Uterus (tissue), 4 donors: ENCODE results near the gene HPDL. TPM values are rescaled to one million over a fixed set of nuclear protein-coding genes. Genes with fewer than 3 reads are reported as not detected.
A peak's percentile ranks its signal among the peaks of the same experiment; 100 is the strongest.

Source experiments
- DNase-seq, 2 donors: peaks; one replicate each; pipeline ENCODE4 v3.0.0-alpha.2; 2019 to 2020
- H3K27ac ChIP-seq, 2 donors: fragments of 200-600 bp; sonication (generic); 1 replicate in 1 of 2; 2 replicates in 1 of 2; pipeline ENCODE4 v1.5.1; 2016 to 2018
- H3K27me3 ChIP-seq, 2 donors: fragments of 200-600 bp; sonication (generic); one replicate each; pipeline ENCODE4 v1.5.1; 2018 to 2019; ENCODE audit warnings: control low read depth in 1 of 2
- H3K36me3 ChIP-seq, 2 donors: fragments of 200-600 bp; sonication (generic); one replicate each; pipeline ENCODE4 v1.5.1; 2019; ENCODE audit warnings: control low read depth in 1 of 2
- H3K4me1 ChIP-seq, 2 donors: fragments of 200-600 bp; sonication (generic); one replicate each; pipeline ENCODE4 v1.5.1; 2018 to 2019; ENCODE audit warnings: control low read depth in 1 of 2
- H3K4me3 ChIP-seq, 2 donors: fragments of 200-600 bp; sonication (generic); 1 replicate in 1 of 2; 2 replicates in 1 of 2; pipeline ENCODE4 v1.5.1; 2018 to 2019; ENCODE audit warnings: mild to moderate bottlenecking in 1 of 2
- H3K9me3 ChIP-seq, 2 donors: fragments of 200-600 bp; sonication (generic); one replicate each; pipeline ENCODE4 v1.5.1; 2019; ENCODE audit warnings: control low read depth in 1 of 2
- CTCF ChIP-seq, 4 experiments: fragments of 200-600 bp in 2 of 4; fragments of 450-650 bp in 2 of 4; sonication (generic) in 2 of 4; IDR thresholded peaks; one replicate each; pipeline ENCODE4 v1.5.1; 2016 to 2019; ENCODE audit warnings: antibody characterized with exemption in 4 of 4, mild to moderate bottlenecking in 2 of 4, moderate library complexity in 1 of 4
- POLR2A ChIP-seq, 2 donors: fragments of 450-650 bp; IDR thresholded peaks; one replicate each; pipeline ENCODE4 v1.6.1; 2016; ENCODE audit warnings: antibody characterized with exemption in 2 of 2, mild to moderate bottlenecking in 1 of 2, moderate library complexity in 1 of 2
- intact Hi-C: fragments of 100-400 bp; cut with DNase I; formaldehyde crosslinking; loops from one replicate; pipeline ENCODE4 v1.15.1; 2023; ENCODE audit warnings: low total_unique reads
- total RNA-seq, 4 donors: library from RNA; depleted of rRNA in 3 of 4; stranded (reverse); fragments of >200 nt in 3 of 4; gene quantifications; one replicate each; pipeline versions ENCODE4 v1.1.0 to v1.2.4, GENCODE V29; 2014 to 2023
- donor health status: DM: yes; HTN: yes; CAD: no.

HPDL gene
- total RNA-seq, 4 donors from 2014 or later, result 0.46 to 1.4 TPM; not detected in 2

- H3K4me1 ChIP-seq, result peaks cover 0 to under 1% of the 10 kb centered on the region in 2 donors
- no peaks in the 10 kb centered on the region for H3K36me3 ChIP-seq
- DNase-seq, result no peak
- H3K27ac ChIP-seq, result no peak overlapping the region
- TF ChIP-seq POLR2A (IDR thresholded peaks at IDR 0.05) (no peak), CTCF (IDR thresholded peaks at IDR 0.05) (no peak)
- no peak overlapping the region for H3K4me3 ChIP-seq
- H3K27me3 ChIP-seq, result no peaks in the 10 kb centered on the region
- intact Hi-C loops, result loop anchor here (10.0 kb wide), 1 partner anchor 148 kb away; the partner anchor contains the start of gene TESK2
- H3K9me3 ChIP-seq, result no peaks in the 10 kb centered on the region
These were observed 19.8 kb downstream of the HPDL start for GRCh38 chr1:45346473-45346872.

GRCh38 chr1:45348020-45348419 lies 21.3 kb downstream of the HPDL start:
- TF ChIP-seq POLR2A (IDR thresholded peaks at IDR 0.05) (no peak), CTCF (IDR thresholded peaks at IDR 0.05) (no peak)
- DNase-seq, result no peak
- H3K4me3 ChIP-seq, result no peak overlapping the region
- no peaks in the 10 kb centered on the region for H3K4me1 ChIP-seq
- H3K36me3 ChIP-seq, result no peaks in the 10 kb centered on the region
- no peaks in the 10 kb centered on the region for H3K27me3 ChIP-seq
- intact Hi-C loops, result loop anchor here (10.0 kb wide), 1 partner anchor 147 kb away; the partner anchor contains the start of gene TESK2
- H3K27ac ChIP-seq, result peak overlapping the region; percentile 59 to 78
- H3K9me3 ChIP-seq, result no peaks in the 10 kb centered on the region

- Histone ChIP-seq H3K36me3 (no peaks in the 10 kb centered on the region), H3K4me1 (no peaks in the 10 kb centered on the region), H3K9me3 (no peaks in the 10 kb centered on the region), H3K27me3 (no peaks in the 10 kb centered on the region), H3K4me3 (no peak overlapping the region), H3K27ac (peak overlapping the region; percentile 59 to 78)
- no peak for DNase-seq
- intact Hi-C loops, result loop anchor here (10.0 kb wide), 1 partner anchor 146 kb away; the partner anchor contains the start of gene TESK2
- TF ChIP-seq POLR2A (IDR thresholded peaks at IDR 0.05) (no peak), CTCF (IDR thresholded peaks at IDR 0.05) (no peak)
These were observed 21.9 kb downstream of the HPDL start for GRCh38 chr1:45348609-45348965.

- no peaks in the 10 kb centered on the region for H3K27me3 ChIP-seq
- intact Hi-C loops, result loop anchor here (10.0 kb wide), 1 partner anchor 146 kb away; the partner anchor contains the start of gene TESK2
- H3K4me3 ChIP-seq, result no peak overlapping the region
- H3K9me3 ChIP-seq, result no peaks in the 10 kb centered on the region
- no peak for TF ChIP-seq POLR2A (IDR thresholded peaks at IDR 0.05)
- no peak for TF ChIP-seq CTCF (IDR thresholded peaks at IDR 0.05)
- H3K36me3 ChIP-seq, result no peaks in the 10 kb centered on the region
- no peak for DNase-seq
- peak overlapping the region; percentile 59 to 78 for H3K27ac ChIP-seq
- no peaks in the 10 kb centered on the region for H3K4me1 ChIP-seq
These were observed 22.4 kb downstream of the HPDL start for GRCh38 chr1:45348966-45349677.

GRCh38 chr1:45351508-45351907 lies 24.8 kb downstream of the HPDL start:
- DNase-seq, result no peak
- no peak for TF ChIP-seq POLR2A (IDR thresholded peaks at IDR 0.05)
- intact Hi-C loops, result loop anchor here (10.0 kb wide), 1 partner anchor 213 kb away; no protein-coding TSS in a partner anchor
- Histone ChIP-seq H3K36me3 (no peaks in the 10 kb centered on the region), H3K4me3 (no peak overlapping the region), H3K4me1 (no peaks in the 10 kb centered on the region), H3K27ac (no peak overlapping the region), H3K9me3 (no peaks in the 10 kb centered on the region), H3K27me3 (no peaks in the 10 kb centered on the region)
